NCI-H187 treated with DMSO at 0.1 percent for 48 hours (cell line): ENCODE data around the gene CCT3.
A peak's percentile ranks its signal among the peaks of the same experiment; 100 is the strongest.

Experiments
- DNase-seq: peaks from one replicate; lab custom pipeline; 2025; lab: John Stamatoyannopoulos, UW

The CCT3 gene

DNA sequence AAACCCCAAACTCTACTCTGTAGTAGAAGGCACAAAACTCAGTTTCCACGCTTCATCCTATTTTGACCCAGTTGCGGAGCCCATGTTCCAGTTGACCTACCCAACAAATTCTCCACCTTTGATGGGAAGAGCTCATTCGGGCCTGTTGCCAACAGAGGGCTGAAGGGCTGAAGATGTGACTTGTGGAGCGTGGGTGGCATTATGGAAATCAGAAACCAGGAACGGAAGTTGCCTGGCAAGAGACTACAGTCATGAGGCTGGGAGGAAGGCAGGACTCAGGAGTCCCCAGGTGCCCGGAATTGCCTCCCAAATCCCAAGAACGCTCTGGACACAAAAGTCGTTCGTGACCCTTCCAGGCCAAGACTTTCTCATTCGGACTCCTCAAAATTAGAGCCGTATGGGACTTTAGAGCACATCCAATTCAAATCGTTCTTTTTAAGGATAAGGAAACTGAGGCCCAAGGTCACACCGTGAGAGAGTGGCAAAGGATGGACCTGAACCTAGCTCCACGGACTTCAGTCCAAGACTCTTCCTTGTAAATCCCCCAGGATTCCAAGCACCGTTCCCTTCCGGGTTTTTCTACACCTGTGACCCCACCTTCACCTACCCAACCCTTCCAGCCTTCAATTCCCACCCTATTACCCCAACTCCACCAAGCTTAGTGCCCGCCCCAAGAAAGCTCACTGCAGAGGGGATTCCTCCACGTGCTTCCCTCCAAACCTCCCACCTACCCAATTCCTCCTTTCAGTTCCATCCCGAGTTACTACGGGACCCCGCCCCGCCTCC lies 56.2 kb downstream of the CCT3 start:
- peak; percentile 17 for DNase-seq

DNA sequence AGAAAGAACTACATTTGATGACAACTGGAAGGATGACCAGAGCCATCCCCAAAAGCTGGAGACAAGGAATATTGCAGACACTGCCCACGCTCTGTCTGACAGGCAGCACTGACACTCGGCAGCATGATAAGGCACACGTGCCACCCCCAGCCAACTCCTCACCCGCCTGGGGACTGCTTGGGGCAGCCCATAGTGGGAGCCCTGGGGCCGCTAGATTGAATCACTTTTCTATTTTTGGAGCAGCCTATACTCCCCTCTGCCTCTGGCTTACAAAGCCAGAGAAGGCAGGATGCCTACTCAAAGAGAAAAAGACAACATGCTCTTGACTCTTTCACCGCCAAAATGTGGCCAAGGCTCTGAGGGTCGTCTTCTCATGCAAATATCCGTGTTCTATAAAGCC lies 56.8 kb downstream of the CCT3 start:
- DNase-seq: no peak

DNA sequence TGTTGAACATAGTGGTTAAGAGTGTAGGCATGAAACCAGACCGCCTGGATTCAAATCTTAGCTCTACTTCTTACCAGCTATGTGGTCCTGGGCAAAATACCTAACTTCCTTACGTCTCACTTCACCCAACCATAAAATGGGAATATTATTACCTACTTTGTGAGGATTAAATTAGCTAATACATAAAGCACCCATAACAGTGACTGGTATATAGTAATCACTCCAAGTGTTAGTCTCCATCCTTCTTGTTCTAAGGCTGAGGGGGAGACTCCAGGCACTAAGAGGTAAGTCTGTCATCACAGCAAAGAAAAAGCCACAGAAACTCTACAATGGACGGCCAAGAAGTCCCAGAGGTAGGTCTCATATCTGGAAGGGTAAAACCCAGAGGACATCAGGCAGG lies 58.3 kb downstream of the CCT3 start:
- DNase-seq: no peak

GRCh38 chr1:156276966-156277381 lies 61.1 kb downstream of the CCT3 start:
- no peak for DNase-seq

GRCh38 chr1:156276532-156276931 lies 61.6 kb downstream of the CCT3 start:
- DNase-seq: no peak

GRCh38 chr1:156270314-156270713 lies 67.8 kb downstream of the CCT3 start:
- DNase-seq: no peak

GRCh38 chr1:156268336-156268735 lies 69.8 kb downstream of the CCT3 start:
- DNase-seq: no peak

DNA sequence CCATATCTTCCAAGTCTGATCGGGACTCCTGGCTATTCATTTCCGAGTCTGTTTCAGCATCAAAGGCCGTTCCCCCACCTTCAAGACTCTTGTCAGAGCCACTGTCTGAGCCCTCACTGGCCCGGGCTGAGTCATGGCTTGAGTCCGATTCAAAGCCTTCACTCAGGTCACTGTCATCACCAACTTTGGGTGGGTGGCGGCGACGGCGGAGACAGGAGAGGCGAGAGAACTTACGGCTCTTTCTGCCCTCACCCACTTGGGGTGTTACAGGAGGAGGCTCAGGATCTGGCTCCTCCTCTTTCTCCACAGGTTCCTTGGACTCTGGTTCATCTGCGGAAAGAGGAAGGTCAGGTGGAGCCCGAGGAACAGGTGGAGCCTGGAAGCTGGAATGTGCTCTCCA lies 72.0 kb downstream of the CCT3 start:
- DNase-seq: no peak

DNA sequence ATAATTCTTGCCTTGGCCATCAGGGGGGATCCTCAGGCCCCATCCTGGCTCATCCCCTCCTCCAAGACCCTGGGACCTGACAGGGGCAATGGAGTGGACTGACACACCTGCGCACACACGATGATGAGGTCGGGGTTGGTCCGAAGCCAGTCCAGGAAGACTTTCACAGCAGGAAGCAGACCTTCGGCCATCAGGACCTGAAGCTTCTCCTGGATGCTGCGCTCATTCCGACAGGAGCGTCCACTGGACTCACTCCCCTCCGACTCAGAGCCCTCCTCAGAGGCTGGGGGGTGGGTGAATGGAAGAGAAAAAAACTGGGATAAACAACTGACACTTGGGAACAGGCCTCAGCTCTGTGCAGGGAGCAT lies 74.8 kb downstream of the CCT3 start:
- no peak for DNase-seq

DNA sequence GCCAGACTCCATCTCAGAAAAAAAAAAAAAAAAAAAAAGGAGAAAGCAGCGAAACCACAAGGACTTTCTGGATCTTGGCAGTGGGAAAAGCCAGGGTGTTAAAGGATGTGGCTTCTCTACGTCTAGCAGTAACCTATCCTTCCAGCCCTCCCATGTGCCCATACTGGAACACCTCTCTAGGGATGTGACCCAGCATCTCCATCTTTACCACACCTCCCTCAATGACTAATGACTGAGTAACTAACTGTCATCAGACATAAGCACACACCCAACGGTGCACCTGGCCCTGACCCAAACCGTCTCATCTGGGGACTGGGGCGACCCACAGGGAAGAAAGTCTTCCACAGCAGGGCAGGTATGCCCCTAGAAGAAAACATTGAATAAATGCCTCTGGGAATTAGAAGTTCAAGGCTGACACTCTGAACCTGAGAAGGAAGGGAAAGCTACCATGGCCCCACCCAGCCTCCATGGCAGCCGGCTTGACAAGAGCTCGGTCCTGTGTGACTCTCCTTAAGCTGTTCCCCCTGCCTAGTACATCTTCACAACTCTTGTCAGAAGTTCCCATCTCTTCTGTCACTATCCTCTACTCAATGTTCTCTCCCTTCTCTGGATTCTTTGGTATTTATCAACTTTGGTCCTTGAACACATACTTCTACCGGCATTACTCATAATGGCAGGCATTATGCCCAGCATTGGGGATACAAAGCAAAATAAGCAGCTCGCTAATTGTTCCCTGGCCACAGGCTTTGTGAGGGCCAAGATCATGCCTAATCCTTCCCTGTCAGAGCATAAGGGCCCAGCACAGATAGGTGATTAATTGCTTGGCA lies 75.4 kb downstream of the CCT3 start:
- no peak for DNase-seq

DNA sequence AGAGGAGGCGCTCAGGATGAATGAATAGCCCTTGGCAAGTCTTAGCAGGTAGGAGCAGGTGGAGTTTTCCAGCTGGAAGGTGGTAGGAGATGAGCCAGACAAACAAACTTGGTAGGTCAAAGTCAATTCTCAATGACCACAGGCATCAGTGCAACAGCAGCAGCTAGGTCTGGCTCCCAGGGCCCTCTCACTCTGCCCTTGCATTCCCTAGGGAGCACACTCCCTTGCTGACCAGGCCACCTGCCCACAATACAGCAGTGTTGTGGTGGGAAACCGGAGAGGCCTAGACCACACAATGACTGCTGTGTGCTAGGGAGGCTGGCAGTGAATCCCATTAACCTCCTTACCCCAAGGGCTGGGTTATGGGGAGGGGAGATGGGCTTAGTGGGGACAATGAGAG lies 77.2 kb downstream of the CCT3 start:
- no peak for DNase-seq

DNA sequence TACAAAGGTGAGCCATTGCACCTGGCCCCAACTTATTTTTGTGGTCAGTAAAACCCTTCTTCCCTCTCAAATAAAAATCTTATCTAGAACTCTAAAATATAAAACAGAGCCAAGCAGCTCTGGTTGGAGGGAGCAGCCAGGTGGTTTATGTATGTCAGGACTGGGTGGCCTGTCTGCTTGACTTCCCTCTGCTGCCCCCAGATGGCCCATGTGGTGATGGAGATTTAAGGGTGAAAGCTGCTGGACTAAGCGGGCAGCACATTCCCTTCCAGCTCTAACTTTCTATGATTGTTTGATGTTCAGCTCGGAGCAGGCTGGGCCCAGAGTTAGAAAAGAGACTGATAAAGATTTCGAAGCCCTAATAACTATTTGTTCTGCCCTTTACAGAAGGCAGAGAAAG lies 78.3 kb downstream of the CCT3 start:
- no peak for DNase-seq
